Smooth muscle cell (in vitro differentiated cells): ENCODE data around the gene SLC7A6. TPM values are rescaled to one million over a fixed set of nuclear protein-coding genes. Genes with fewer than 3 reads are reported as not detected.

Experiments
- DNase-seq: peaks from one replicate; lab custom pipeline; 2025; ENCODE audit not compliant: unreplicated experiment; lab: John Stamatoyannopoulos, UW
- H2AFZ ChIP-seq: fragments of 200-600 bp; sonication (generic); 2 replicates; pipeline ENCODE4 v1.6.0; 2016; ENCODE audit warnings: antibody characterized with exemption, low read depth, mild to moderate bottlenecking
- H3F3A ChIP-seq: fragments of 200-600 bp; sonication (generic); 2 replicates; pipeline ENCODE4 v1.6.0; 2017; ENCODE audit warnings: antibody characterized with exemption, low read depth
- H3K27ac ChIP-seq: fragments of 200-600 bp; sonication (generic); 2 replicates; pipeline ENCODE4 v1.5.1; 2016; ENCODE audit warnings: low read depth, mild to moderate bottlenecking
- H3K27me3 ChIP-seq: fragments of 200-600 bp; sonication (generic); 2 replicates; pipeline ENCODE4 v1.6.1; 2016; ENCODE audit warnings: low read depth, mild to moderate bottlenecking
- H3K36me3 ChIP-seq: fragments of 200-600 bp; sonication (generic); 2 replicates; pipeline ENCODE4 v1.5.1; 2016; ENCODE audit warnings: low read depth
- H3K4me1 ChIP-seq: fragments of 200-600 bp; sonication (generic); 2 replicates; pipeline ENCODE4 v1.5.1; 2016; ENCODE audit warnings: low read depth
- H3K4me2 ChIP-seq: fragments of 200-600 bp; sonication (generic); 2 replicates; pipeline ENCODE4 v1.6.0; 2016; ENCODE audit warnings: mild to moderate bottlenecking
- H3K4me3 ChIP-seq: fragments of 200-600 bp; sonication (generic); 2 replicates; pipeline ENCODE4 v1.5.1; 2016; ENCODE audit warnings: mild to moderate bottlenecking
- H3K79me2 ChIP-seq: fragments of 200-600 bp; sonication (generic); 2 replicates; pipeline ENCODE4 v1.6.0; 2016; ENCODE audit warnings: low read depth, mild to moderate bottlenecking
- H3K9ac ChIP-seq: fragments of 200-600 bp; sonication (generic); 2 replicates; pipeline ENCODE4 v1.6.0; 2016; ENCODE audit warnings: low read depth
- H3K9me3 ChIP-seq: fragments of 200-600 bp; sonication (generic); replicated peaks from 2 replicates; pipeline ENCODE4 v1.5.1; 2016; ENCODE audit warnings: low read depth
- H4K20me1 ChIP-seq: fragments of 200-600 bp; sonication (generic); 2 replicates; pipeline ENCODE4 v1.6.0; 2016; ENCODE audit warnings: low read depth
- WGBS: methylation state at CpG from one replicate; pipeline ENCODE4 v1.1.7; 2016; ENCODE audit warnings: low lambda C conversion rate; 5-methylcytosine and 5-hydroxymethylcytosine counted together
- polyA plus RNA-seq: library from polyadenylated mRNA; unstranded; fragments of >200 nt; fragmentation: Nextera tagmentation; extraction: Ambion mirVana; gene quantifications from 2 replicates; pipeline ENCODE4 v1.2.1, GENCODE V29; 2016
- total RNA-seq: library from RNA; depleted of rRNA; stranded (reverse); fragments of >200 nt; gene quantifications from 2 replicates; pipeline ENCODE4 v1.2.3, GENCODE V29; 2014
- TF ChIP-seq, protein P1 (sequence below): fragments of 200-600 bp; sonication (generic); IDR thresholded peaks from 2 replicates; pipeline ENCODE4 v1.5.1; 2017; ENCODE audit warnings: borderline replicate concordance, mild to moderate bottlenecking, antibody characterized with exemption; ENCODE audit not compliant: insufficient read depth, poor library complexity, severe bottlenecking

Gene SLC7A6
- total and polyA plus RNA-seq, 2 experiments from 2014 or later = 11.4 to 16.5 TPM

DNA sequence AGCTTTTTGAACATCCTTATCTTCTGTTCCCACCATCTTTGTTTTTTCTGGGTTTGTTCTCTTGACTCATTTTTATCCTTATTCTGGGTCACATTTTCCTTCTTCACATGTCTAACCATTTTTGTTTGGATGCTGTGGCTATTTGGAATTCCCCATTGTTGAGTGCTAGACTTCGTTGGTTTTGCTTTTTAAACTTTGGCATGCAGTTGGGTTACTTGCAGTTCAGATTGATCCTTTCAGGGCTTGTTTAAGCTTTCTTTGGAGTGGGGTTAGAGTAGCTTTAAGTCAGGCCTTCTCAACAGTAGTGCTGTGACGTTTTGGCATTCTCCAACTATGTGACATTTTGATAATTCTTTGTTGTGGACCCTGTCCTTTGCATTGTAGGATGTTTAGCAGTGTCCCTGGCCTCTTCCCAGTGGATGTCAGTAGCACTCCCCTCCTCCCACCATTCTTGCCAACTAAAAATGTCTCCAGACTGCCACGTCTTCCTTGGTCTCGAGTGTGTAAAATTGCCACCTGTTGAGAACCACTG lies 67.6 kb downstream of the SLC7A6 start:
- WGBS = 57% methylated on average over 4 of the region's 4 CpGs
- no peaks in the 10 kb centered on the region for H3K27me3 ChIP-seq
- TF ChIP-seq, protein P1, sequence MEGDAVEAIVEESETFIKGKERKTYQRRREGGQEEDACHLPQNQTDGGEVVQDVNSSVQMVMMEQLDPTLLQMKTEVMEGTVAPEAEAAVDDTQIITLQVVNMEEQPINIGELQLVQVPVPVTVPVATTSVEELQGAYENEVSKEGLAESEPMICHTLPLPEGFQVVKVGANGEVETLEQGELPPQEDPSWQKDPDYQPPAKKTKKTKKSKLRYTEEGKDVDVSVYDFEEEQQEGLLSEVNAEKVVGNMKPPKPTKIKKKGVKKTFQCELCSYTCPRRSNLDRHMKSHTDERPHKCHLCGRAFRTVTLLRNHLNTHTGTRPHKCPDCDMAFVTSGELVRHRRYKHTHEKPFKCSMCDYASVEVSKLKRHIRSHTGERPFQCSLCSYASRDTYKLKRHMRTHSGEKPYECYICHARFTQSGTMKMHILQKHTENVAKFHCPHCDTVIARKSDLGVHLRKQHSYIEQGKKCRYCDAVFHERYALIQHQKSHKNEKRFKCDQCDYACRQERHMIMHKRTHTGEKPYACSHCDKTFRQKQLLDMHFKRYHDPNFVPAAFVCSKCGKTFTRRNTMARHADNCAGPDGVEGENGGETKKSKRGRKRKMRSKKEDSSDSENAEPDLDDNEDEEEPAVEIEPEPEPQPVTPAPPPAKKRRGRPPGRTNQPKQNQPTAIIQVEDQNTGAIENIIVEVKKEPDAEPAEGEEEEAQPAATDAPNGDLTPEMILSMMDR = no peak
- no peak overlapping the region for H3K9ac ChIP-seq
- H3K79me2 ChIP-seq = no peaks in the 10 kb centered on the region
- H3K4me2 ChIP-seq = no peak overlapping the region
- no peaks in the 10 kb centered on the region for H3F3A ChIP-seq
- H3K36me3 ChIP-seq = peaks cover under 1% of the 10 kb centered on the region
- peak overlapping the region; percentile 26 for H3K27ac ChIP-seq
- no peaks in the 10 kb centered on the region for H4K20me1 ChIP-seq
- no peak overlapping the region for H2AFZ ChIP-seq
- H3K4me1 ChIP-seq = no peaks in the 10 kb centered on the region
- no peak overlapping the region for H3K4me3 ChIP-seq
- DNase-seq = no peak
- H3K9me3 ChIP-seq = no peaks in the 10 kb centered on the region

GRCh38 chr16:68332411-68333121 lies 68.2 kb downstream of the SLC7A6 start:
- WGBS = 69% methylated on average over 7 of the region's 7 CpGs
- TF ChIP-seq, protein P1 = no peak
- Histone ChIP-seq H3K36me3 (peaks cover 7% of the 10 kb centered on the region), H4K20me1 (no peaks in the 10 kb centered on the region), H3F3A (no peaks in the 10 kb centered on the region), H3K27ac (peak overlapping the region; percentile 26), H3K27me3 (no peaks in the 10 kb centered on the region), H3K79me2 (no peaks in the 10 kb centered on the region), H3K9me3 (no peaks in the 10 kb centered on the region), H3K9ac (no peak overlapping the region), H2AFZ (no peak overlapping the region), H3K4me1 (no peaks in the 10 kb centered on the region), H3K4me2 (no peak overlapping the region), H3K4me3 (no peak overlapping the region)
- no peak for DNase-seq

DNA sequence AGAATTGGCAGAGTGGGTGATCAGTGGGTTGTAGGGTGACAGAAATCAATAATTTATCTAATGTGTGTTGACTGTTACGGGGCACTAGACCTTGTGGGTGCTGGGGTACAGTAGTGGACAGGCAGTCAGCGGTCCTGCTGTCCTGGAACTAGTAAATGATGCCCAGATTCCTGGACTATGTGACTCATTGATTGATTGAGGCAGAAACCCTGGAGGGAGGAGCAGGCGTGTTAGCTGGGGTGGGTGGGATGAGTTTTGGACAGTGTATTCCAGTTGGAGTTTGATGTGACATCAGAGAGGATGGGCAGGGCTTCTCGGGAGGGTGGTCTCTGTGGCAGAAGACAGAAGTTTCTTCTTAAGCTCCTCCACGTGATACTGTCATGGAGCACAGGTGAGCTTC lies 70.8 kb downstream of the SLC7A6 start:
- 85% methylated on average over 5 of the region's 5 CpGs for WGBS
- H3K79me2 ChIP-seq = no peaks in the 10 kb centered on the region

More for the DNA sequence above, 70.8 kb downstream of the SLC7A6 start:
- Histone ChIP-seq H3K27ac (no peak overlapping the region), H3K9ac (no peak overlapping the region), H3K9me3 (no peaks in the 10 kb centered on the region), H3K36me3 (peaks cover 10% of the 10 kb centered on the region), H3F3A (no peaks in the 10 kb centered on the region), H3K4me2 (no peak overlapping the region), H4K20me1 (no peaks in the 10 kb centered on the region), H3K27me3 (no peaks in the 10 kb centered on the region), H3K4me3 (no peak overlapping the region), H3K4me1 (no peaks in the 10 kb centered on the region), H2AFZ (no peak overlapping the region)
- DNase-seq = no peak
- TF ChIP-seq, protein P1 = no peak
